Transverse colon (tissue), 4 donors: ENCODE data around the gene ARL15. TPM values are rescaled to one million over a fixed set of nuclear protein-coding genes. Genes with fewer than 3 reads are reported as not detected.
A peak's percentile ranks its signal among the peaks of the same experiment; 100 is the strongest.

Experiments used
- DNase-seq: peaks from one replicate; pipeline ENCODE4 v3.0.0-alpha.2; 2019
- H3K27ac ChIP-seq, 4 donors: fragments of 200-600 bp; sonication (generic); 2 replicates each; pipeline ENCODE4 v1.5.1; 2016 to 2018; ENCODE audit warnings: inconsistent platforms in 4 of 4
- H3K27me3 ChIP-seq: fragments of 200-600 bp; sonication (generic); 2 replicates; pipeline ENCODE4 v1.5.1; 2017; ENCODE audit warnings: inconsistent platforms
- H3K36me3 ChIP-seq, 4 donors: fragments of 200-600 bp; sonication (generic); 2 replicates each; pipeline ENCODE4 v1.5.1; 2017 to 2019; ENCODE audit warnings: inconsistent platforms in 4 of 4
- H3K4me1 ChIP-seq, 4 donors: fragments of 200-600 bp; sonication (generic); 2 replicates each; pipeline ENCODE4 v1.5.1; 2017 to 2020; ENCODE audit warnings: inconsistent platforms in 4 of 4
- H3K4me3 ChIP-seq, 4 donors: fragments of 200-600 bp; sonication (generic); 1 replicate in 1 of 4; 2 replicates in 3 of 4; pipeline versions ENCODE4 v1.5.1 to v1.6.1; 2017 to 2019; ENCODE audit warnings: inconsistent platforms in 4 of 4
- H3K9me3 ChIP-seq, 2 donors: fragments of 200-600 bp; sonication (generic); 2 replicates each; pipeline ENCODE4 v1.5.1; 2017 to 2019; ENCODE audit warnings: inconsistent platforms in 2 of 2
- EP300 ChIP-seq: sonication (generic); formaldehyde crosslinking; IDR thresholded peaks from one replicate; pipeline ENCODE4 v1.6.1; 2017; ENCODE audit warnings: antibody characterized with exemption, low read depth
- POLR2A ChIP-seq: fragments of 450-650 bp; IDR thresholded peaks from one replicate; pipeline ENCODE4 v1.6.1; 2016; ENCODE audit warnings: antibody characterized with exemption, mild to moderate bottlenecking, moderate library complexity
- POLR2AphosphoS5 ChIP-seq, 3 donors: sonication (generic); formaldehyde crosslinking; IDR thresholded peaks; one replicate each; pipeline ENCODE4 v1.6.1; 2016; ENCODE audit warnings: antibody characterized with exemption in 3 of 3
- WGBS, 2 donors: methylation state at CpG; one replicate each; pipeline ENCODE4 v1.1.5; 2018; ENCODE audit warnings: low coverage in 1 of 2; 5-methylcytosine and 5-hydroxymethylcytosine counted together
- in situ Hi-C, 4 donors: fragments of 200-750 bp; cut with MboI; loops; one replicate each; pipeline versions ENCODE4 v1.15.0 to v1.15.1; 2017; ENCODE audit warnings: low sequenced_read_pairs in 3 of 4, low pct_ligation_motif_present in 1 of 4, low pct_unique_long_range_greater_than_20kb in 1 of 4
- intact Hi-C: fragments of 100-400 bp; cut with DNase I; formaldehyde crosslinking; loops from one replicate; pipeline ENCODE4 v1.15.1; 2023; ENCODE audit warnings: low total_unique reads
- total RNA-seq, 4 donors: library from RNA; depleted of rRNA; stranded (reverse); fragments of >200 nt; gene quantifications; one replicate each; pipeline ENCODE4 v1.1.0, GENCODE V29; 2016
- TF ChIP-seq, protein P1 (sequence below), 5 experiments: fragments of 200-600 bp in 3 of 5; fragments of 450-650 bp in 2 of 5; sonication (generic) in 3 of 5; IDR thresholded peaks; 1 replicate in 2 of 5; 2 replicates in 3 of 5; pipeline ENCODE4 v1.5.1; 2016 to 2017; ENCODE audit warnings: antibody characterized with exemption in 5 of 5, inconsistent platforms in 3 of 5, mild to moderate bottlenecking in 2 of 5, moderate library complexity in 1 of 5

ARL15 gene
- total RNA-seq, 4 donors from 2014 or later, result 9.0 to 57.1 (median 27.7) TPM

DNA sequence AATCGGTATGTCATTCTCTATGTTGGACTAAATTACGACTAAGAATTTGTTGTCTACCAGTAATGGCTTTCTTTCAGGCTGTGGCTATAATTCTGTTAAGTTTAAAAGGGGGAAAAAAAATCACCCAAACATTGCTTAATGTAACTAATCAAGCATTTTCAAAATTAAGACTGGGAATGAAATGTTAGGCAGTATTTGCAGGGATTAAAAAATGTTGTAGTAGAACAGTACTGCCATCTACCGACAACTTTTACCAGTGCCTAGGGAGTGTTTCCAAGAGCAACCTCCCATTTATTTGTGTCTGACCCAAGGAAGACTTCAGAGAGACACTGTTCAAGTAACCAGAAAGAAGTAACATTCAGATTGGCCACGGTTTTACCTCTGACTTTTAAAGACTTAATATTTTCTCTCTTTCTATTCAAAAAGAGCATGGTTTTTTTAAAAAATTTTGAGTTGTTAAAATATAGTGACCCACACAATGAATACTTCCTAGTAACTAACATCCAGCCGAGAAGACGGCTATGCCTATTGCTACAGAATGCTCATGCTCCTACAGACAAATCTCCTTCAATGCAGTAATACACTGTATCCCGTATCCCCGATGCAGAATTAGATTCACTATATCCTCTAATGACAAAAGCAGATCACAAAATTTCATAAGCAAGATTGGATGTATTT lies 92.4 kb downstream of the ARL15 start:
- H3K9me3 ChIP-seq, result no peaks in the 10 kb centered on the region
- in situ Hi-C loops (loop anchor here in 1 of 4 donors (25.0 kb wide), 1 partner anchor 756 kb away; no protein-coding TSS in a partner anchor), intact Hi-C loops (loop anchor here (5.0 kb wide), 1 partner anchor 736 kb away; the partner anchor contains the start of gene FST)
- peak overlapping the region in 2 of 4 donors; percentile 23 to 78 for H3K27ac ChIP-seq
- H3K4me1 ChIP-seq, result peaks cover 0 to 12% (median 0%) of the 10 kb centered on the region in 4 donors
- no peaks in the 10 kb centered on the region for H3K36me3 ChIP-seq
- 58 to 59% methylated on average over 8 of the region's 8 CpGs for WGBS, 2 donors
- DNase-seq, result no peak
- no peaks in the 10 kb centered on the region for H3K27me3 ChIP-seq
- TF ChIP-seq POLR2A (no peak), POLR2AphosphoS5 (IDR thresholded peaks at IDR 0.05) (no peak), EP300 (no peak)
- TF ChIP-seq, protein P1, sequence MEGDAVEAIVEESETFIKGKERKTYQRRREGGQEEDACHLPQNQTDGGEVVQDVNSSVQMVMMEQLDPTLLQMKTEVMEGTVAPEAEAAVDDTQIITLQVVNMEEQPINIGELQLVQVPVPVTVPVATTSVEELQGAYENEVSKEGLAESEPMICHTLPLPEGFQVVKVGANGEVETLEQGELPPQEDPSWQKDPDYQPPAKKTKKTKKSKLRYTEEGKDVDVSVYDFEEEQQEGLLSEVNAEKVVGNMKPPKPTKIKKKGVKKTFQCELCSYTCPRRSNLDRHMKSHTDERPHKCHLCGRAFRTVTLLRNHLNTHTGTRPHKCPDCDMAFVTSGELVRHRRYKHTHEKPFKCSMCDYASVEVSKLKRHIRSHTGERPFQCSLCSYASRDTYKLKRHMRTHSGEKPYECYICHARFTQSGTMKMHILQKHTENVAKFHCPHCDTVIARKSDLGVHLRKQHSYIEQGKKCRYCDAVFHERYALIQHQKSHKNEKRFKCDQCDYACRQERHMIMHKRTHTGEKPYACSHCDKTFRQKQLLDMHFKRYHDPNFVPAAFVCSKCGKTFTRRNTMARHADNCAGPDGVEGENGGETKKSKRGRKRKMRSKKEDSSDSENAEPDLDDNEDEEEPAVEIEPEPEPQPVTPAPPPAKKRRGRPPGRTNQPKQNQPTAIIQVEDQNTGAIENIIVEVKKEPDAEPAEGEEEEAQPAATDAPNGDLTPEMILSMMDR (IDR thresholded peaks at IDR 0.05), result peak; percentile 71 to 87 (median 77)
- H3K4me3 ChIP-seq, result no peak overlapping the region

DNA sequence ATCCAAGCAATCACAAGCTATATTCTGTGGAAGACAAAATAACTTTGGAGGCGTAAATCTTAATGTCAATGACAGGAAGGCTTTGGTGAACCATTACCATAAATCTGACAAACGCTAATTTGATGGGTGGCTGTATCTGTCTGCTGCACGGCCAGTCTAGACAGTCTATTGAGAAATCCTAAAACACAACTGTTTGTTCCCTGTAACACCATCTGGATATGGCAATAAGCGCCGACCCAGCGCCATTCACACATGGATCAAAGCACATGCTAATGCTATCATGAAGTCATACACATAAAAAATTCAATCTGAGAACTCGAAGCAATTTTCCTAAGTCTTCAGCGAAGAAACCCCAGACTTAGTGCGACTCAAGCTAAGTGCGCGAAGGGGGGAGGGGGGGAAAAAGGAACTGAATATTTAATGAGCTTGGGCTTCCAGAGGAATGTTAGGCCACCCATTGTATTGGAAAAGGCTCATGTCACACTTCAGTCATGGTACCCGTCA lies 95.1 kb downstream of the ARL15 start:
- in situ Hi-C loops, result loop anchor here in 1 of 4 donors (25.0 kb wide), 1 partner anchor 753 kb away; no protein-coding TSS in a partner anchor
- TF ChIP-seq POLR2A, result no peak
- TF ChIP-seq, protein P1 (IDR thresholded peaks at IDR 0.05), result no peak
- no peak for TF ChIP-seq POLR2AphosphoS5 (IDR thresholded peaks at IDR 0.05)
- no peak for TF ChIP-seq EP300
- no peak overlapping the region for H3K27ac ChIP-seq
- no peaks in the 10 kb centered on the region for H3K36me3 ChIP-seq
- no peak for DNase-seq
- 87 to 93% methylated on average over 9 to 12 of the region's 12 CpGs for WGBS, 2 donors
- no peak overlapping the region for H3K4me3 ChIP-seq
- H3K9me3 ChIP-seq, result no peaks in the 10 kb centered on the region
- intact Hi-C loops, result loop anchor here (5.0 kb wide), 1 partner anchor 733 kb away; the partner anchor contains the start of gene FST
- no peaks in the 10 kb centered on the region for H3K4me1 ChIP-seq
- no peaks in the 10 kb centered on the region for H3K27me3 ChIP-seq

DNA sequence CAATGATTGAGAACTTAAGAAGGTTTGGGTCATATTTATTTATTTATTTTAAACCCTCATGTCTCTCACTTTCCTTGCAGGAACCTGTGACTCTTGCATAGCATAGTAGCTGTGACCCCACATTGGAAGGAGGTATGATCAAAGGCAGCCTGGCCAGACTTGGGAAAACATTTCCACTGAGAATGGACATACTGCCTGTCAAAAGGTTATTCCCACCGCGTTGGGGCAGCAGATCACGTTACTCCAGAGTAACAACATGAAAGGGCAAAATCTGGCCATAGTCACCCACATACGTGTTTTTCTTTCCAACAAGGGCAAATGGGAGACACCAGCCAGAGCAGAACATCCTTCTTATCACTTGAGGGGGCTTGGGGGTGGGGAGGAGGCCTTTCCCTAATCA lies 95.7 kb downstream of the ARL15 start:
- intact Hi-C loops (loop anchor here (5.0 kb wide), 1 partner anchor 732 kb away; the partner anchor contains the start of gene FST), in situ Hi-C loops (loop anchor here in 1 of 4 donors (25.0 kb wide), 1 partner anchor 752 kb away; no protein-coding TSS in a partner anchor)
- no peak overlapping the region for H3K27ac ChIP-seq
- H3K27me3 ChIP-seq, result no peaks in the 10 kb centered on the region
- no peak overlapping the region for H3K4me3 ChIP-seq
- H3K36me3 ChIP-seq, result no peaks in the 10 kb centered on the region
- no peak for TF ChIP-seq EP300
- TF ChIP-seq, protein P1 (IDR thresholded peaks at IDR 0.05), result no peak
- no peak for TF ChIP-seq POLR2A
- no peak for DNase-seq
- H3K4me1 ChIP-seq, result no peaks in the 10 kb centered on the region
- WGBS, 2 donors, result 97 to 100% methylated on average over 4 of the region's 4 CpGs
- H3K9me3 ChIP-seq, result no peaks in the 10 kb centered on the region

DNA sequence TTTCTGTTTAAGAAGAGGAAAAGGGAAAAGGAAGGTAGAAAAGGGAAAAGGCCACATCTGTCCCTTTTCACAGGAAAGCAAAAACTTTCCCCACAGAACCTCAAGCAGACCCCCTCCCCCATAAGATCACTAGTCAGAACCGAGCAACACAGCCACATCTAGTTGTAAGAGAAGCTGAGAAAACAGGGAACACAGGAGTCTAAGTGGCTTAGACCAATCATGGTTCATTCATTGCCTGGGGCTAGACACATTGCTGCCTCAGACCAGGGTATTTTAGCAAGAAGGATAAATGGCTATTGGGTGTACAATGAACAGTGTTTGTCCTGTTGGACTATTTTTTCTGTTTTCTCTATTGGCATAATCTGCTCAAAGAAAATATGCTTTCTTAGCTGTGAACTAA lies 98.0 kb downstream of the ARL15 start:
- 80 to 100% methylated on average over 1 of the region's 1 CpG for WGBS, 2 donors

More for the DNA sequence above, 98.0 kb downstream of the ARL15 start:
- Histone ChIP-seq H3K4me3 (no peak overlapping the region), H3K27ac (no peak overlapping the region), H3K27me3 (no peaks in the 10 kb centered on the region), H3K9me3 (no peaks in the 10 kb centered on the region), H3K36me3 (no peaks in the 10 kb centered on the region), H3K4me1 (no peaks in the 10 kb centered on the region)
- intact Hi-C loops (no loop called here), in situ Hi-C loops (loop anchor here in 1 of 4 donors (25.0 kb wide), 1 partner anchor 750 kb away; no protein-coding TSS in a partner anchor)
- TF ChIP-seq, protein P1 (IDR thresholded peaks at IDR 0.05), result no peak
- TF ChIP-seq EP300 (no peak), POLR2AphosphoS5 (IDR thresholded peaks at IDR 0.05) (no peak), POLR2A (no peak)
- DNase-seq, result no peak
